GM18858 (cell line): ENCODE measurements around the gene LAMB2.

ENCODE experiments used
- ATAC-seq: cut with Tn5 transposase; IDR thresholded peaks from one replicate; pipeline ENCODE4 v1.9.1; 2021; ENCODE audit not compliant: unreplicated experiment

LAMB2 gene

DNA sequence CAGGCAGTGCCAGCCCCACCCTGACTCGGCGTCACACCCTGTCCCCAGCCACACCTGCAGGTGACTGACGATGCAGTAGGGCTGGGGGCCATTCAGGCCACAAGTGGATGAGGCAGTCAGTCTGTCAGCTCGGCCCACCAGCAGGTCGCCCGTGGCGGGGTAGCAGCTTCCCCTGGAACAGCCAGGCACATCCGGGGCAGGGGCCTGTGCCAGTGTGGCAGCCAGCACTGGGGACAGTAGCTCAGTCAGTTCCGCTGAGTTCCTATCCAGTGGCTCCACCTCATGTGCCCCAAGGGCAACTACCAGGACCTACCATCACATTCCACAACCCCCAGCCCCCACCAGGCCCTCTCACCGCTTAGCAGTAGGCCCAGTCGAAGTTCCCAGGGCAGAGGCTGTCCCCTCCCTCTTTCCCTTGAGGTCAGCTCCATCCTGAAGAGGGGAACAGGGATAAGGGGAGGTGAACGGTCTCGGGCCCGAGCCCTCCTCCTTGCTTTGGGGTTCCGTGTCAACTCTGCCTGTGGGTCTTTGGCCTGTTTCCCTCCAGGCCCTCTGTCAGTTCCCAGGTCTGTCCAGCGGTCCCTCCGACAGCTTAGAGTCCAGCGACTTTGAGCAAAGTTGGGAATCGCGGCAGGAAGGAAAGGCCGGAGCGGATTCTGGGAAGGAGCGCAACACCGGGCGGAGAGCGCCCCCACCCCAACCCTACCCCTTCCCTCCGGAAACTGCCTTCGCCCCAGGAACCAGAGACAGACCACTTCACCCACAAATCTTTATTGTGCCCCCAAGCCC is at the start of gene LAMB2:
Gene LAMB2 (minus strand): TSS at position 614 of the 789 bp plus-strand sequence. CDS start 183 bp downstream, at position 431.
- no peak for ATAC-seq

DNA sequence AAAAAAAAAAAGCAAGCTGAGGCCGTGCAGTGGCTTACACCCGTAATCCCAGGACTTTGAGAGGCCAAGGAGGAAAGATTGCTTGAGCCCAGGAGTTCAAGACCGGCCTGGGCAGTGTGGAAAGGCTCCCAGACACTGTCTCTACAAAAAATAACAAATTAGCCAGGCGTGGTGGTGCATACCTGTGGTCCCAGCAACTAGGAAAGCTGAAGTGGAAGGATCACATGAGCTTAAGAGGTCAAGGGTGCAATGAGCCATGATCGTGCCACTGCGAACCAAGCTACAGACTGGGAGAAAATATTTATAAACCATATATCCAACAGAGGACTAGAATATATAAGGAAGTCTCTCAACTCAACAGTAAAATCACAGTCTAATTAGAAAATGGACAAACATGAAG is 48.5 kb upstream of the LAMB2 start:
- no peak for ATAC-seq

- ATAC-seq: no peak
These were observed 47.3 kb upstream of the LAMB2 start for GRCh38 chr3:49180116-49180515.

DNA sequence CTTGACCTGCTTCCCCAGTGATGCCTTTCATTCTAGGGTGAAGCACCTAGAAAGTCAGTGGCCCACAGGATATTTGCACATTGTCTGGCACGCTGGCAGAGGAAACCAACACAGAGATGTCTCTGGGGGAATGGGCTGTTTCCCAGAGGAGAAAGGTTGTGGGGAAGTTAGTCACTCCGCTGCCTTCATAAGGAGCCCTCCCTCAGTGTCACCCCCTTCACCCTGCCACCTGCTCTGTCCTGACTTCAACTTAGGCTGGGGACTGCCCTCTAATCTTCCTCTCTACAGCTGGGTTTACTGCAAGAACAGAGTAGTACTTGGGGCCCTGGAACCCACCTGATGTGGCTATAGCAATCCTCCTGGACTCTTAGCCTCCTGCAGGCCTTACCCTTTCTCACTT is 44.2 kb upstream of the LAMB2 start:
- ATAC-seq: no peak

- ATAC-seq: no peak
These were observed 42.7 kb upstream of the LAMB2 start for GRCh38 chr3:49175530-49175929.

DNA sequence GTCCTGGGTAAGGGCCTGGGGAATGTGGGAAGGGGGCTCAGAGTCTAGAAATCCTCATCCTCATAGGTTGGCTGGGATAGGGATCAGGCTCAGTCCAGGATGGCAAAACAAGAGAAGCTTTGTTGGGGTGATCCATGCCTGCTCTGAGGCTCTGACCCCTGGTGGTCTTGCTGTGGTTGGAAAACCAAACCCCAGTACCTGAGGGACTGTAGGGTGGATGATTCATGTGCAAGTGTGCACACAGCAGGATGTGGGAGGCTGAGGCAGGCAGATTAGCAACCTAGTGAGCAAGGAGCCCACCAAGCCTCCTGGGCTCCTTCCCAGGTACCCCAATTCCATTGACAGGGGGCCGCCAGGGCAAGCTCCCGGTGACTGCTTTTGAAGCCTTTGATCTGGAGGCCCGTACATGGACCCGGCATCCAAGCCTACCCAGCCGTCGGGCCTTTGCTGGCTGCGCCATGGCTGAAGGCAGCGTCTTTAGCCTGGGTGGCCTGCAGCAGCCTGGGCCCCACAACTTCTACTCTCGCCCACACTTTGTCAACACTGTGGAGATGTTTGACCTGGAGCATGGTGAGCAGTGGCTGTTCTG is 41.6 kb upstream of the LAMB2 start:
- no peak for ATAC-seq

DNA sequence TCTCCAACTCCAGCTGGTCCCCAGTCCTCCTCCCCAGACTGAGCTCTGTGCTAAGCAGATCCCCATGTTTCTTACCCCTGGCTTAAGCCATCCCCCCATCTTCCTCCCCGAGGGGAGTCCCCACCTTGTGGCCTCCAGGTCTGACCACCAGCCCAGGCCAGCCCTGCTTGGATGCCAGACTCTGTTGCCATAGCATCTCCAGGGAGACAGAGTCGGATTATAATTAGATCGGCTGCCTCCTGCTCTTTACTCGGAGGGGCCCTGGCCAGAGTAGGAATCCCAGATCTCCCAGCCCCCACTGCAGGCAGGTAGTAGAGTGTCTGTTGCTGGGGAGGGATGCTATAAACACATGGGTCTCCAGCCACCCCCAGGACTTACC is 40.9 kb upstream of the LAMB2 start:
- no peak for ATAC-seq

DNA sequence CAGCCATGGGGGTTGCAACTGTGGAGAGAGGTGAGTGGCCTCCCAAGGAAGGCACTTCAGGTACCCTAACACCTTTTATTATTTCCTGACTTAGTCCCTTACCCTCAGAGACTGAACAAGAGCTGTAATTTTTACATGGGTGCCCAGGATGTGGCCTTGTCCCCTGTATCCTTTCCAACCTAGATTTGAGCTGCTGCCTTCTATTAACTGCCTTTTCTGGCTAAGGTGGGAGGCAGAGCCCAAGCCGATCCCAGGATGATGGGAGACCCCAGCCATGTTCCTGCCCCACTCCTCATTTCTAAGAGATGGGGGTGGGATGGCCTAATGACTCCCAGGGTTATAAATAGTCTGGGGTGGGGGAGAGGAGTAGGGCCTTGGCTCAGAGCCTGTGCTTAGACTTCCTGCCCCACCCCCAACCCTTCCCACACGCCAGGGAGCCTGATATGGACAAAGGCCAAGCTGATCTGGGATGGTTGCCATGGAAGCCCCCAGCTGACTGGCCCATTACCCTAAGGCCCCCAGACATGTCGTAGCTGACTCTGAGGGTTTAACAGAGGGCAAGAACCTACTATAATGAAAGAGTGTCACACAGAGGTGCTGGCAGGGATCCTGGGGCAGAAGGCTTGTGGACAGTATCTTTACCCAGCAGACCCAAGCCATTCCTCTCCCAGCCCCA is 40.4 kb upstream of the LAMB2 start:
- no peak for ATAC-seq

DNA sequence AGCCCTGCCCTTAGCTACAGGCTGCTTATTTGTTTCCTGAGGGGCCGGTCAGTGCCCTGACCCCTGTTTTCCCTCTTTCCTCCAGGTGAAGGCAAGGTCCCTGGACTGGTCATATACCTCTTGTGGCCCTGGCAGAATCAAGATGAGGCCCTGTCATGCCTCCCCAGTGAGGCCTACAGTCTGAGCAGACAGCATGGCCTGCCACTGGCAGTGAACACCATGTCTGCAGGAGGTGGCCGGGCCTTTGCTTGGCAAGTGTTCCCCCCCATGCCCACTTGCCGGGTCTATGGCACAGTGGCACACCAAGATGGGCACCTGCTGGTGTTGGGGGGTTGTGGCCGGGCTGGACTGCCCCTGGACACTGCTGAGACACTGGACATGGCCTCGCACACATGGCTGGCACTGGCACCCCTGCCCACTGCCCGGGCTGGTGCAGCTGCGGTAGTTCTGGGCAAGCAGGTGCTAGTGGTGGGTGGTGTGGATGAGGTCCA is 39.7 kb upstream of the LAMB2 start:
- no peak for ATAC-seq

DNA sequence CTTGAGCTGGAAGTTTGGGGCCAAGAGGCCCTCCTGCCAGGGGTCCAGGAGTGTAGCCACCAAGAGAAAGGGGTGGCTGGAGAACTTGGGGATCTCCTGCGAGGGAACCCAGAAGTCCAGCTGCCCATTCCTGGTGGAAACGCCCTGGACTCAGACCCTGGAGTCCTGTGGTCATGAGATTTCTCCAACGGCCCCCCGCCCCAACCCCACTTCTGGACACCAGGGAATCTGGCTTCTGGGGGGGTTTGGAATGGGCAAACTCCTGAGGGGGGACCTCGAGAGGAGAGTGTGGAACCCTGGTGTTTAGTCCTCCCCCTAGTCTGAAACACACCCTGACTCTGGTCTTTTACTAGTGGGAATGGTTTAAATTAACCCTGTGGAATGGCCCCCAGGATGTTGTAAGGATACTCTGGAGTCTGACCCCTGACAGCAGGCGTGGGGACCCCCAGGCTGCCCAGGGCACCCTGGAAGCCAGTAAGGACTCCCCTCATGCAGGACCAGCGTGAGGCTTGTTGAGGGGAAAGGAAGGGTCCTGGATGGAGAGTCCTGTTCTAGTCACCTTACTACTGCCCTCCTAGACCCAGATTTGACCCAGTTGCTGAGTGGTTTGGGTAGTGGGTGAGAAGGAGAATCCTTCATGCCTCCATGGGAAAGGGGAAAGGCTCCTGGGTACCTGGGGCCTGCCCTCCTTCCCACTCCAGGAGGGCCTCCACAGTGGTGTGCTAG is 39.1 kb upstream of the LAMB2 start:
- ATAC-seq: no peak

DNA sequence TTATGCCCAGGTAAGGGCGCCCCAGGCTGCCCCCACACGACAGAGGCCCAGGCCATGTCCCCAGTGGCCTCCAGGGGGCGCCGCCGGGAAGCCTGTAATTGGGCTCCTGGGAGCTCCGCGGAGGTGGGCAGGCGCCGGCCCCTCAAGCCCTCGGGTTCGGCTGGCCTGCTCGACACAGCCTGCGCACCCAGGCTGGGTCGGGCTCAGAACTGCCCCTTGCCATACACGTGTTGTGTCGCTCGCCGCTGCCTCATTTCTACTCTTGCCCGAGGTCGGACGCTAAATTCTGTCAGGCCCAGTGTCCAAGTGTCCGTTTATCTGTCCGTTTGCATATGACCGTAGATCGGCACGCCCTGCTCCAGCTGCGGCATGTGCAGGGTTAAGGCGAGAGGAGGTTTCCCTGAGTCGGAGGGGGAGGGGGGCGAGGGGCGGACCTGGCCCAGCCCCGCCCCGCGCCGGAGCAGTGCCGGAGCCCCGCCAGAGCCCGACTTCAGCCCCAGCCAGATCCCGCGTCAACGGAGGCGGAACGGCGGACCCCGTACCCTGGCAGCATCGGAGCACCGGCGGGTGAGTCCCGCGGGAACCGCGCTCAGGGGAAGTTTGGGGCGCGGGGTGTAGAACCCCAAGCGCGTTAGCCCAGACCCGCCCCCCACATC is 38.4 kb upstream of the LAMB2 start, which contains the start of gene KLHDC8B:
Gene KLHDC8B (plus strand): TSS at position 480 of the 656 bp plus-strand sequence. CDS start 1,172 bp downstream, outside the sequence.
- ATAC-seq: peak; percentile 44

DNA sequence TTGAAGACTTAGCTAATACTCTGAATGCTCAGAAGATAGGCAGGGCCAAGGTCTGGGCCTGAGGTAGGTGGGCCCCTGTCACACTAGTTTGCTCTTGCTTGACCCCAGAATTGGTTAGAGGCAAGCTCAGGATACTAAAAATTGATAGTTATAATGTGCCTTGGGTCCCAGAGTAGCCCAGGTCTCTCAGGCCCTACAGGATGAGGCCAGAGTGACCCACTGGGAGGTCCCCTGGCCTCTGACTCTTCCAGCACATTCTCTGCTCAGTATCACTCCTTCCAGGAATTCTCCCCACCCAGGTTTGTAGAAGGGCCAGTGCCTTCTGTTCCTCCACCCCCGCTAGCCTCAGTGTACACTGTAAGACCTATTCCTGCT is 37.9 kb upstream of the LAMB2 start:
- no peak for ATAC-seq

DNA sequence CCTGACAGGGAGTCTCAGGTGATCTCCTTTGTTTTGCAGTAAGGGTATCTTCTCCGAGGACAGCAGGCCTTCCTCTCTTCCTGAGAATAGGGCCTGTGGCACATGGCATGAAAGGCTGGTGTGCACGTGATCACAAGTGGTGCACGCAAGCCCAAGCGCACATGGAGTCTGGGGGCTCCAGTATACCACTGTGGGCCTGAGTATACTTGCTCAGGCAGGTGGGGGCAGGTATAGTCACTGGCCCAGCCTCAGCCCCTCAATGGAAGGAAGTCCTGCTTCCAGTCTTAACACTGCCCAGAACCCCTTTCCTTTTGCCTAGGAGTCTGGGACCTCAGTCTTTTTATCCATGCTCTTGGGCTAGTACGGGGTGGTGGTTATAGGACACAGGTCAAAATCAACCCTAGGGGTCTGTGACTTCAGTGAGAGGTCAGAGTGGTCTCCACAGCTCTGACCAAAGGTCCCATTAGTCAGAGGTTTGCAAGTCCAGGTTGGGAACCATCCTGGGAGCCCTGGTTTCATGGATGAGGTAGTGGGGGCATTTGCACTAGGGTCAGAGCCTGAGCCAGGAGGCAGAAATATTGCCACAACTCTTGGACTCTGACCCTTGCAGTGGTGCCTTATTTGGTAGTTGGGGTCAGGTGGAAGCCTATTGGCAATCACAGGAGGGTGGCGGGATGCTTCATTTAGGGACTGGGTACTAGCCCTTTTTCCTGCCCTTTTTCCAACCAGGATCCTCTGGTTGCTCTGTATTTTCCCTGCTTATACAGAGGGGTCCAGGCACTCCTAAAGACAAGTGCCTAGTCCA is 34.1 kb upstream of the LAMB2 start:
- ATAC-seq: no peak

DNA sequence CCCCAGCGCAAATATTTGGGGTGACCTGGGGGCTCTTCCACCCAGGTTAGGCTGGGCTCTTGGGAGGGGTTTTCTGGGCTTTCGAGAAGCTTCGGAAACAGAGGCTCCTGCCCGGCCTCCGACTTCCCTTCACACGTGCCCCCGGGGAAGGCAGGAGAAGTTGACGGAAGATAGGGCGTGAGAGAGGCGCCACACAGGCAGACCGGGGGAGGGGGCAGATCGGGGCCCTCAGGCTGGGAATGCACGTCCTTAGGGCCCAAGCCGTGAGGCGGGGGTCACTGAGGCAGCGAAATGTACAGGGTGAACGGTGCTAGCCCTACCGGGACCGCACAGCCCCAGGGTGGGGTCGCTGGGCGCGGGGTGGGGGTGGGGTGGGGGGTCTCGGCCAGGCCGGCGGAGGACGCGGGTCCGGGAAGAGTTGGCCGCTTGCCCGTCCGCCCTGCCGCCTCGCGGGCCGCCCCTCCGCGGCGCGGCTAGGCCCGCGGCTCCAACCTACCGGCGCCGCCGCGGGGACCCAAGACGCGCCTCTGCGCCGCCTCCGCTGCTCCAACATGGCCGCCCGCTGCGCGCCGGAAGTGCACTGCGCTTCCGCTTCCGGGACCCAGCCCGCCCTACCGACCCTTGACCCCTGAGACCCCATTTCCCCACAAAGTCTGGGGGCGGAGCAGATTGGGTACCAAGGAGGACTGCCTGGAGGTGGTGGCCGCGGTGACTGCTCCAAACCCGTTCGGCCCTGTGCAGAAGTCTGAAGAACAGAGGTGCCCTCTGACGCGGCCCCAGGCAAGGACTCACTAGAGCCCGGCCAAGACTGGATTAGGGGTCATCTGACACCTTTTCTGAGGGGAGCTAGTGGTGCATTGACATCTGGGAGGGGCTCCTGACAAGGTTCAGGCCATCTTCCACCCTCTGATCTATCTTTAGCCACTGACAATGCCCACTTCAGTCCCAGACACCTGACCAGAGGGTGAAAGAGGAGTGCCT is 33.2 kb upstream of the LAMB2 start, which contains the start of gene CCDC71:
Gene CCDC71 (minus strand): TSS at position 561 of the 981 bp plus-strand sequence. CDS start 2,123 bp downstream, outside the sequence.
- ATAC-seq: no peak

DNA sequence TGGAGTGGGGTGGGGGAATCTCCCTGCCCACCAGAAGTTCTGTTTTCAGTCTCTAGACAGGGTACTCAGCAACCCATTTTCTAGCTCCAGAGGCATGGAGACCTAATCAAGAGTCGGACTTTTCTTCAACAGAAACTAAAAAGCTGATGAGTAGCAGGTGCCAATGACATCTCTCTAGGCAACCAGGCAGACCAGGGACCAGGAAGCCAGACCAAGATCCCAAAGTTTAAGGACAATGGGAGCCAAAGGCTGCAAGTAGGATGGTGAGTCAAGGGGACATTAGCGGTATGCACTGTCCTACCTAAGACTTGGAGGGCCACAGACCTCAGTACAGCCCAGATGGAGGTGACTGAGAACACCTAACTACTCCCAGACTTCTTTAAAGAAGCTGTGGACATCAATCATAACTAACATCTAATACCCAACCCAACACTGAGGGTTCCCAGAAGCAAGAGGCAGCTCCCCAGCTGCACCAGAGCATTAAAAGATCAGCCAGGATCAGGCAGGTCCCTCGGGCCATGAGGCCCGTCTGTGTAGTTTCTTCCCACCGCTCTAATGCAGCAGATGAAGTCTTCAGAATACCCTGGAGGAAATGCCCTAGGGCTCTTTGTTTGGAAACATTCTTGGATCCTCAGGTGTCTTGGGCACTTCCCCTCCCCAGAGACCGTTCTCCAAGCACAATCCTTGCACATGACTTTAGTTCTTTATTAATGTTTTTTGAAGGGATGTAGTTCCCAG is 32.3 kb upstream of the LAMB2 start:
- ATAC-seq: no peak

DNA sequence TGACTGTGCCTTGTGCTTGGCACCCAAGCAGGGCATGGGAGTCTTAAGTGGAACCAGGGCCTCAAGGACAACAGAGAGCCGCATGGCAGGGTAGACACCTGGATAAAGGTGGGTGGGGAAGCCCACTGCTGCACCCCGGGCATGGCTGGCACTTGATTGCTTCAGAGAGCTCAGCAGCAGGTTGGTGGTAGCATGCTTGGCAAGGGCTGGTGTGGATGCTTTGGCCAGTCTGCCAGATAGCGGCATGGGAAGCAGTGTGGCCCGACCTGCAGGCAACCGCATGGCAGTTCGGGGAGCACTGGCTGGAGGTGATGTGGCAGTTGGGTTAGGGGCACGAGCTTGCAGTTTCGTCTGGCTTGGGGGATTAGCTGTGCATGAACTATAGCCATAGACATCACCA is 30.8 kb upstream of the LAMB2 start:
- no peak for ATAC-seq

GRCh38 chr3:49162751-49163419 is 30.0 kb upstream of the LAMB2 start:
- ATAC-seq: no peak
